ENCODE data around the gene ZNF530. TPM values are rescaled to one million over a fixed set of nuclear protein-coding genes. Genes with fewer than 3 reads are reported as not detected.
A peak's percentile ranks its signal among the peaks of the same experiment; 100 is the strongest.

Gene ZNF530
- total and polyA plus RNA-seq, 9 of the 15 experiments (the other 6 are each of a cell fraction or from before 2014, with no cell fraction given): 0.28 to 5.9 (median 4.0) TPM

DNA sequence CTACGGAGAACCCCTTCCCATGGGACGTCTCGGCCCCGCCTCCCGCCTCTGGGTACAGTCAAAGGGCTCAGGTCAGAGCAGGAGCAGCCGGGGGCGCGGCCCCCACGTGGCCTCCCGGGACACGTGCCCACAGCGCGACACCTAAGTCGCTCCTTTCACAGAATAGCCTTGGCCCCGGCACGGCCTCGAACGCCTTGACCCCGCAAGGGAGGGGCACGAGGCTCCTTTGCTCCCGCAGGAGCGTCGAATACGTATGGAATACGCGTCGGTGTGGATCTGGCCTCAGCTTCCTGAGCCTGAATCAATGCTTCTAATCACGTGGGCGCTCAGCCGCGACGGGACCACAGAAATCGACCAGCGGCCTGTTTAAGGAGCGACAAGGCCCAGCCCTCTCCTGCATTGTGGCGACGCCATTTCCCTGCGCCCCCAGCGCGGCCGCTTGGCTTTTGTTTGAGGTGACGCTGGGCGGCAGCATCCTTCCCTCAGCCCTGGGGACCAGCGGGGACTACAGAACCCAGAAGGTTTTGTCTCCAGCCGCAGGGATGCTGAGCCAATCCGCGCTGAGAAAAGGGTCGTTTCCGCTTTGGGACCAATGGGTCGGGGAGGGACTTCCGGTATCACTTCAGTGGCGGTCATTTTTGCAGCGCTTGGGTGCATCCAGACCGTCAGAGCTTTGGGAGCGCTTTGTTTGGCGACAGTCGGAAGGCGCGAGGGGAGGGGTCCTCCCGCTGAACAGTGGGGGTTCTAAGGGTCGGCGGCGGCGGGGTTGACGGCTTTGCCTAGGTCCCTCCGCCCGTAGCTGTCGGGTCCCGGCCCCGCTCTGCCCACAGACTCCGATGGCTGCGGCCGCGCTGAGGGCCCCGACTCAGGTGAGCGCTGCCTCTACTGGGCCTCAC is 15.9 kb upstream of the ZNF530 start, which contains the start of gene ZIK1:
Gene ZIK1 (plus strand): TSS at position 625 of the 896 bp plus-strand sequence. CDS start 212 bp downstream, at position 837.
- no peaks in the 10 kb centered on the region for H3K27me3 ChIP-seq (ENCODE audit: control insufficient read depth in 2 of 2, insufficient read depth in 2 of 2, low read length in 2 of 2)
- H3K27ac ChIP-seq (ENCODE audit: extremely low read depth, low read depth, low read length): no peak within 1 kb of the TSS
- DNase-seq (ENCODE audit: extremely low read depth in 1 of 4, low spot score in 3 of 4) (peak in 2 of 4 experiments; percentile 34 to 63), FAIRE-seq (no peak), ATAC-seq (peak; percentile 28; the same call in 1 of the 3 replicates)
- in situ Hi-C loops (cut with MboI) (no loop called here), intact Hi-C loops (cut with micrococcal nuclease) (no loop called here)
- H3K4me2 ChIP-seq (ENCODE audit: insufficient read depth, low read length): peak within 1 kb of the TSS; percentile 41
- H3K4me3 ChIP-seq: peak within 1 kb of the TSS; percentile 29
- H2AFZ ChIP-seq (ENCODE audit: low read depth, low read length): peak within 1 kb of the TSS; percentile 55
- H3K9me3 ChIP-seq (replicated peaks; ENCODE audit: control insufficient read depth, insufficient read depth, low read depth, low read length): peaks cover 3% of the 10 kb centered on the region; the same call in 1 of the 2 replicates
- no TSS peak for BruUV-seq (replicated peaks)
- H3K36me3 ChIP-seq (ENCODE audit: control insufficient read depth, insufficient read depth, low read length): no peaks in the 10 kb centered on the region
- no peak within 1 kb of the TSS for H3K9ac ChIP-seq (ENCODE audit: insufficient read depth in 1 of 2, low read depth in 2 of 2, low read length in 2 of 2)
- CTCF ChIA-PET (ENCODE audit: low intra/inter-chr PET ratio): no interaction called here
- no peaks in the 10 kb centered on the region for H3K9me1 ChIP-seq (ENCODE audit: control insufficient read depth, insufficient read depth, low read length)
- peaks cover 0 to 10% of the 10 kb centered on the region in 2 experiments; a peak in 1 of 5 replicates for H3K4me1 ChIP-seq (replicated peaks in 1 of 2; ENCODE audit: control insufficient read depth in 2 of 2, insufficient read depth in 2 of 2, low read length in 2 of 2)
- no peaks in the 10 kb centered on the region for H3K79me2 ChIP-seq (ENCODE audit: control insufficient read depth, insufficient read depth, low read length)
- WGBS (ENCODE audit: insufficient coverage, low coverage, missing lambda C conversion rate): 23% methylated on average over 64 of the region's 76 CpGs
- H4K20me1 ChIP-seq (replicated peaks; ENCODE audit: control insufficient read depth, insufficient read depth, low read length): no peaks in the 10 kb centered on the region
- POLR2A ChIA-PET: no interaction called here
- TF ChIP-seq, protein P1, sequence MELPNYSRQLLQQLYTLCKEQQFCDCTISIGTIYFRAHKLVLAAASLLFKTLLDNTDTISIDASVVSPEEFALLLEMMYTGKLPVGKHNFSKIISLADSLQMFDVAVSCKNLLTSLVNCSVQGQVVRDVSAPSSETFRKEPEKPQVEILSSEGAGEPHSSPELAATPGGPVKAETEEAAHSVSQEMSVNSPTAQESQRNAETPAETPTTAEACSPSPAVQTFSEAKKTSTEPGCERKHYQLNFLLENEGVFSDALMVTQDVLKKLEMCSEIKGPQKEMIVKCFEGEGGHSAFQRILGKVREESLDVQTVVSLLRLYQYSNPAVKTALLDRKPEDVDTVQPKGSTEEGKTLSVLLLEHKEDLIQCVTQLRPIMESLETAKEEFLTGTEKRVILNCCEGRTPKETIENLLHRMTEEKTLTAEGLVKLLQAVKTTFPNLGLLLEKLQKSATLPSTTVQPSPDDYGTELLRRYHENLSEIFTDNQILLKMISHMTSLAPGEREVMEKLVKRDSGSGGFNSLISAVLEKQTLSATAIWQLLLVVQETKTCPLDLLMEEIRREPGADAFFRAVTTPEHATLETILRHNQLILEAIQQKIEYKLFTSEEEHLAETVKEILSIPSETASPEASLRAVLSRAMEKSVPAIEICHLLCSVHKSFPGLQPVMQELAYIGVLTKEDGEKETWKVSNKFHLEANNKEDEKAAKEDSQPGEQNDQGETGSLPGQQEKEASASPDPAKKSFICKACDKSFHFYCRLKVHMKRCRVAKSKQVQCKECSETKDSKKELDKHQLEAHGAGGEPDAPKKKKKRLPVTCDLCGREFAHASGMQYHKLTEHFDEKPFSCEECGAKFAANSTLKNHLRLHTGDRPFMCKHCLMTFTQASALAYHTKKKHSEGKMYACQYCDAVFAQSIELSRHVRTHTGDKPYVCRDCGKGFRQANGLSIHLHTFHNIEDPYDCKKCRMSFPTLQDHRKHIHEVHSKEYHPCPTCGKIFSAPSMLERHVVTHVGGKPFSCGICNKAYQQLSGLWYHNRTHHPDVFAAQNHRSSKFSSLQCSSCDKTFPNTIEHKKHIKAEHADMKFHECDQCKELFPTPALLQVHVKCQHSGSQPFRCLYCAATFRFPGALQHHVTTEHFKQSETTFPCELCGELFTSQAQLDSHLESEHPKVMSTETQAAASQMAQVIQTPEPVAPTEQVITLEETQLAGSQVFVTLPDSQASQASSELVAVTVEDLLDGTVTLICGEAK (IDR thresholded peaks at IDR 0.05): peak; percentile 72
- TF ChIP-seq, protein P1 (CRISPR knock-in tag; IDR thresholded peaks at IDR 0.05): no peak
- TF ChIP-seq RFX5 (IDR thresholded peaks at IDR 0.05; ENCODE audit: low read depth, low read length): no peak
- TF ChIP-seq BCL6 (CRISPR knock-in tag; IDR thresholded peaks at IDR 0.05): no peak
- TF ChIP-seq TRIM28 (IDR thresholded peaks at IDR 0.05): no peak
- TF ChIP-seq, protein P2, sequence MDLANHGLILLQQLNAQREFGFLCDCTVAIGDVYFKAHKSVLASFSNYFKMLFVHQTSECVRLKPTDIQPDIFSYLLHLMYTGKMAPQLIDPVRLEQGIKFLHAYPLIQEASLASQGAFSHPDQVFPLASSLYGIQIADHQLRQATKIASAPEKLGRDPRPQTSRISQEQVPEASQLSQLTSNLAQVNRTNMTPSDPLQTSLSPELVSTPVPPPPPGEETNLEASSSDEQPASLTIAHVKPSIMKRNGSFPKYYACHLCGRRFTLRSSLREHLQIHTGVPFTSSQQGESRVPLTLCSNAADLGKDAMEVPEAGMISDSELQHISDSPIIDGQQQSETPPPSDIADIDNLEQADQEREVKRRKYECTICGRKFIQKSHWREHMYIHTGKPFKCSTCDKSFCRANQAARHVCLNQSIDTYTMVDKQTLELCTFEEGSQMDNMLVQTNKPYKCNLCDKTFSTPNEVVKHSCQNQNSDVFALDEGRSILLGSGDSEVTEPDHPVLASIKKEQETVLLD (IDR thresholded peaks at IDR 0.05): no peak
- TF ChIP-seq L3MBTL2 (IDR thresholded peaks at IDR 0.05): peak; percentile 41

All from K562 (cell line).